Lower lobe of right lung (tissue), 2 donors: ENCODE results near the gene ZFAND3. TPM values are rescaled to one million over a fixed set of nuclear protein-coding genes. Genes with fewer than 3 reads are reported as not detected.

ENCODE experiments used
- ATAC-seq, 2 donors: fragments of 200-7000 bp; cut with Tn5 transposase; one replicate each; pipeline ENCODE4 v1.9.1; 2020 to 2022; ENCODE audit warnings: mild to moderate bottlenecking in 2 of 2, moderate library complexity in 2 of 2
- DNase-seq: peaks from one replicate; pipeline ENCODE4 v3.0.0-alpha.2; 2020
- H3K27ac ChIP-seq: fragments of 200-600 bp; one replicate; pipeline ENCODE4 v1.8.0; 2022
- H3K27me3 ChIP-seq: fragments of 200-600 bp; one replicate; pipeline ENCODE4 v1.8.0; 2022; ENCODE audit warnings: low read depth
- H3K36me3 ChIP-seq: fragments of 200-600 bp; one replicate; pipeline ENCODE4 v1.8.0; 2022; ENCODE audit warnings: mild to moderate bottlenecking
- H3K4me1 ChIP-seq: fragments of 200-600 bp; one replicate; pipeline ENCODE4 v1.8.0; 2022
- H3K4me3 ChIP-seq: fragments of 200-600 bp; one replicate; pipeline ENCODE4 v1.8.0; 2022; ENCODE audit warnings: mild to moderate bottlenecking
- H3K9me3 ChIP-seq: fragments of 200-600 bp; one replicate; pipeline ENCODE4 v1.8.0; 2022
- intact Hi-C: fragments of 100-400 bp; cut with DNase I; formaldehyde crosslinking; loops from one replicate; pipeline ENCODE4 v1.11.0; 2022
- total RNA-seq: library from RNA; stranded (reverse); fragmentation: NEBNext Ultra II Directional; extraction: Animal tissue kit (Norgen Biotek cat#: 25700); gene quantifications from one replicate; pipeline ENCODE4 v1.2.1, GENCODE V29; 2021
- TF ChIP-seq, protein P1 (sequence below): fragments of 200-600 bp; IDR thresholded peaks from one replicate; pipeline ENCODE4 v1.8.0; 2022; ENCODE audit warnings: antibody characterized with exemption, mild to moderate bottlenecking
- donor health status: DM: no; HTN: yes; CAD: no; lungs with severe emphysema.

Gene ZFAND3
- total RNA-seq, 1 donor from 2014 or later, result 83.3 TPM

- DNase-seq (no peak), ATAC-seq (peak in 1 of 2 donors; percentile 7)
- no peaks in the 10 kb centered on the region for H3K9me3 ChIP-seq
- TF ChIP-seq, protein P1, sequence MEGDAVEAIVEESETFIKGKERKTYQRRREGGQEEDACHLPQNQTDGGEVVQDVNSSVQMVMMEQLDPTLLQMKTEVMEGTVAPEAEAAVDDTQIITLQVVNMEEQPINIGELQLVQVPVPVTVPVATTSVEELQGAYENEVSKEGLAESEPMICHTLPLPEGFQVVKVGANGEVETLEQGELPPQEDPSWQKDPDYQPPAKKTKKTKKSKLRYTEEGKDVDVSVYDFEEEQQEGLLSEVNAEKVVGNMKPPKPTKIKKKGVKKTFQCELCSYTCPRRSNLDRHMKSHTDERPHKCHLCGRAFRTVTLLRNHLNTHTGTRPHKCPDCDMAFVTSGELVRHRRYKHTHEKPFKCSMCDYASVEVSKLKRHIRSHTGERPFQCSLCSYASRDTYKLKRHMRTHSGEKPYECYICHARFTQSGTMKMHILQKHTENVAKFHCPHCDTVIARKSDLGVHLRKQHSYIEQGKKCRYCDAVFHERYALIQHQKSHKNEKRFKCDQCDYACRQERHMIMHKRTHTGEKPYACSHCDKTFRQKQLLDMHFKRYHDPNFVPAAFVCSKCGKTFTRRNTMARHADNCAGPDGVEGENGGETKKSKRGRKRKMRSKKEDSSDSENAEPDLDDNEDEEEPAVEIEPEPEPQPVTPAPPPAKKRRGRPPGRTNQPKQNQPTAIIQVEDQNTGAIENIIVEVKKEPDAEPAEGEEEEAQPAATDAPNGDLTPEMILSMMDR, result no peak
- no peak overlapping the region for H3K27ac ChIP-seq
- H3K36me3 ChIP-seq, result no peaks in the 10 kb centered on the region
- intact Hi-C loops, result no loop called here
- H3K27me3 ChIP-seq, result no peaks in the 10 kb centered on the region
- H3K4me3 ChIP-seq, result no peak overlapping the region
- H3K4me1 ChIP-seq, result peaks cover 40% of the 10 kb centered on the region
Observed at GRCh38 chr6:37882292-37882691, 62.8 kb downstream of the ZFAND3 start.

- H3K27ac ChIP-seq, result no peak overlapping the region
- H3K36me3 ChIP-seq, result no peaks in the 10 kb centered on the region
- intact Hi-C loops, result no loop called here
- no peak overlapping the region for H3K4me3 ChIP-seq
- H3K9me3 ChIP-seq, result no peaks in the 10 kb centered on the region
- H3K27me3 ChIP-seq, result no peaks in the 10 kb centered on the region
- peak; percentile 41 to 51 for ATAC-seq
- H3K4me1 ChIP-seq, result peaks cover 36% of the 10 kb centered on the region
- TF ChIP-seq, protein P1, result no peak
- no peak for DNase-seq
Observed at GRCh38 chr6:37882724-37883413, 63.3 kb downstream of the ZFAND3 start.

DNA sequence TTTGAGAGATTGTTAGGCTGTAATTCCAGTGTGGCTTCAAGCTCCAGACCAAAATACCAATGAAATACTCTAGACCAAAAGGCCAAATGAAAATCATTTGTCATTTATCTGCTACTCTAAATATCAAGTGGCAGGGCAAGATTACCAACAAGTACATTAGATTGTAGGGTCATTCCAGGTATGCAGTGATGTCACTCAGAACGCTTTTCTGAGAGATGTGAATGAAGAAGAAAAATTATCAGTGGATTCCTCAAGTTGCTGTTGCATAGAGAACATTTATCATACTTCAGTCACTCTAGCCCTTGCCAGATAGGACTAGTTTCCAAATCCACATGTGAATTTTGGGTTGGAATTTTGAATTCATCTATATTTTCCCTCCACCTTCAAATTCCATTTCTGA is 65.0 kb downstream of the ZFAND3 start:
- Histone ChIP-seq H3K27ac (no peak overlapping the region), H3K36me3 (no peaks in the 10 kb centered on the region), H3K27me3 (no peaks in the 10 kb centered on the region), H3K4me3 (no peak overlapping the region), H3K9me3 (no peaks in the 10 kb centered on the region), H3K4me1 (peaks cover 37% of the 10 kb centered on the region)
- TF ChIP-seq, protein P1, result no peak
- DNase-seq (no peak), ATAC-seq (no peak)
- intact Hi-C loops, result no loop called here

DNA sequence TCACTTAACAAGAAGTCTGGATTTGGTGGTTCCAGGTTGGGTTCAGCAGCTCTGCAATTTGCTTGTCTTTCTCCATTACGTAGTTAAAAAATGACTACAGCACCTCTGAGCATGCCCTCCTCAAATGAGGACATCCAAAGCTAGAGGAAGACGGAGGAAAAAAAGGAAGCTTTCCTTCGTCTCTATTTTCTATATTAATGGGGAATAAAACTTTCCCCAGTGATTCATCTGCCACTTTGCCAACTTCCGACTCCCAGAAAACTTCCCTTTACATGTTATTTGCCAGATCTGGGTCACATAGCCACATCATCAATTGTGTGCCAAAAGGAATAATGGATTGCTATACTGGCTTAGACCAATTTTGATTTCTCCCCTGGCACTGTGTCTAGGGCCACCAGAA is 69.5 kb downstream of the ZFAND3 start:
- no peaks in the 10 kb centered on the region for H3K27me3 ChIP-seq
- DNase-seq (no peak), ATAC-seq (peak in 1 of 2 donors; percentile 54)
- H3K9me3 ChIP-seq, result no peaks in the 10 kb centered on the region
- TF ChIP-seq, protein P1, result no peak
- no peak overlapping the region for H3K27ac ChIP-seq
- H3K4me3 ChIP-seq, result no peak overlapping the region
- intact Hi-C loops, result no loop called here
- H3K4me1 ChIP-seq, result peaks cover 34% of the 10 kb centered on the region
- no peaks in the 10 kb centered on the region for H3K36me3 ChIP-seq

DNA sequence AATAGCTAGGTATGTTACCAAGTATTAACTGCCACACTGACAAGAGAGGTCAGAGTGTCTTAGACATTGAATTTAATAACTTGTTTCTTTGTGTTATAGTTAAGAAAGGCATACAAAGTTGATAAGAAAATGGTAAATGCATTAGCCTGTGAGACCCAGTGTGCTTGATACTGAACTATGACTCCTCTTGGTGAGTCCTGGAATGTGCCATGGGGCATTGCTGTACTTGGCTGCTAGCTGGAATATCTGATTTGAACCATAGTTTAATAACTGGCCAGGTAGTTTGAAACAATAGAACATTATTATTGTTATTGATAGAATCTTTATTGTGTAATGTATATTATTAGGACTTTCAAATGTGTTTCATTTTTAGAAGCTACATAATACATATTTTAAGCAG is 70.0 kb downstream of the ZFAND3 start:
- peaks cover 34% of the 10 kb centered on the region for H3K4me1 ChIP-seq
- ATAC-seq (peak in 1 of 2 donors; percentile 24), DNase-seq (no peak)
- no peaks in the 10 kb centered on the region for H3K36me3 ChIP-seq
- H3K9me3 ChIP-seq, result no peaks in the 10 kb centered on the region
- intact Hi-C loops, result no loop called here
- TF ChIP-seq, protein P1, result no peak
- no peak overlapping the region for H3K4me3 ChIP-seq
- H3K27me3 ChIP-seq, result no peaks in the 10 kb centered on the region
- H3K27ac ChIP-seq, result no peak overlapping the region
